H1 (cell line): ENCODE measurements around the gene NLRP3. TPM values are rescaled to one million over a fixed set of nuclear protein-coding genes. Genes with fewer than 3 reads are reported as not detected.

Source experiments
- CTCF ChIA-PET: fragments of 300-600 bp; sonication (Branson Sonifier 250); formaldehyde crosslinking; loops from one replicate; lab custom pipeline; 2021; ENCODE audit not compliant: partially characterized antibody; lab: Charles Lee
- POLR2A ChIA-PET: fragments of 300-600 bp; sonication (Branson Sonifier 250); formaldehyde crosslinking; loops from one replicate; lab custom pipeline; 2021; ENCODE audit warnings: inconsistent platforms; ENCODE audit not compliant: partially characterized antibody; lab: Charles Lee
- DNase-seq, 2 experiments: peaks; one replicate each; pipeline versions ENCODE4 v3.0.0 to v3.0.0-alpha.2; 2010 to 2022; ENCODE audit warnings: low spot score in 2 of 2, low read depth in 1 of 2, mixed read lengths in 1 of 2
- FAIRE-seq: peaks from 2 replicates; lab custom pipeline; 2011; peaks lifted over from hg19 to GRCh38; lab: Jason Lieb, UNC
- H2AFZ ChIP-seq: 2 replicates; pipeline ENCODE4 v1.8.1; 2012; ENCODE audit warnings: low read length, inconsistent platforms
- H2AK5ac ChIP-seq: 2 replicates; pipeline ENCODE4 v1.6.1; 2013; ENCODE audit warnings: low read depth, low read length
- H2BK120ac ChIP-seq: replicated peaks from 2 replicates; pipeline ENCODE3; 2013; ENCODE audit warnings: low read depth, low read length, inconsistent platforms
- H2BK12ac ChIP-seq: 2 replicates; pipeline ENCODE4 v1.6.1; 2013; ENCODE audit warnings: low read depth, low read length
- H2BK15ac ChIP-seq: 2 replicates; pipeline ENCODE4 v1.6.1; 2013; ENCODE audit warnings: low read length
- H2BK20ac ChIP-seq: 2 replicates; pipeline ENCODE4 v1.6.1; 2013; ENCODE audit warnings: low read length
- H2BK5ac ChIP-seq: 2 replicates; pipeline ENCODE4 v1.6.1; 2013; ENCODE audit warnings: low read depth, low read length
- H3K14ac ChIP-seq: 2 replicates; pipeline ENCODE4 v1.6.1; 2013; ENCODE audit warnings: inconsistent platforms; ENCODE audit not compliant: insufficient read length
- H3K18ac ChIP-seq: 2 replicates; pipeline ENCODE4 v1.6.1; 2013; ENCODE audit warnings: low read length; ENCODE audit errors: extremely low read depth
- H3K23ac ChIP-seq: 2 replicates; pipeline ENCODE4 v1.6.1; 2013; ENCODE audit warnings: inconsistent platforms; ENCODE audit not compliant: insufficient read length
- H3K23me2 ChIP-seq: 2 replicates; pipeline ENCODE4 v1.6.1; 2013; ENCODE audit warnings: low read depth, low read length
- H3K27ac ChIP-seq: 2 replicates; pipeline ENCODE4 v1.6.1; 2011; ENCODE audit warnings: low read depth, low read length, inconsistent platforms
- H3K27me3 ChIP-seq, 4 experiments: replicated peaks in 1 of 4; 1 replicate in 1 of 4; 2 replicates in 3 of 4; pipeline versions ENCODE4 v1.6.1 to v1.8.1; 2011 to 2013; ENCODE audit warnings: low read length in 3 of 4, mild to moderate bottlenecking in 3 of 4, inconsistent platforms in 2 of 4, mixed read lengths in 2 of 4, moderate library complexity in 1 of 4; ENCODE audit not compliant: control insufficient read depth in 3 of 4, insufficient read depth in 3 of 4; ENCODE audit errors: extremely low read depth in 1 of 4
- H3K36me3 ChIP-seq, 4 experiments: 2 replicates each; pipeline versions ENCODE4 v1.6.1 to v1.8.1; 2011 to 2013; ENCODE audit warnings: mild to moderate bottlenecking in 4 of 4, low read length in 3 of 4, moderate library complexity in 2 of 4, control low read depth in 1 of 4, inconsistent platforms in 1 of 4; ENCODE audit not compliant: insufficient read depth in 4 of 4, control insufficient read depth in 2 of 4
- H3K4ac ChIP-seq: replicated peaks from 2 replicates; pipeline ENCODE3; 2013; ENCODE audit warnings: low read length, low read depth, mixed read lengths, inconsistent platforms; ENCODE audit not compliant: insufficient read length
- H3K4me1 ChIP-seq, 4 experiments: replicated peaks in 1 of 4; 1 replicate in 1 of 4; 2 replicates in 3 of 4; pipeline versions ENCODE4 v1.6.1 to v1.8.1; 2011 to 2013; ENCODE audit warnings: low read length in 3 of 4, inconsistent platforms in 2 of 4, mixed read lengths in 1 of 4; ENCODE audit not compliant: insufficient read depth in 4 of 4, control insufficient read depth in 3 of 4
- H3K4me2 ChIP-seq, 2 experiments: 2 replicates each; pipeline versions ENCODE4 v1.6.1 to v1.8.1; 2011 to 2013; ENCODE audit warnings: low read depth in 2 of 2, low read length in 2 of 2, control low read depth in 1 of 2, inconsistent platforms in 1 of 2, mild to moderate bottlenecking in 1 of 2; ENCODE audit not compliant: insufficient read depth in 1 of 2
- H3K4me3 ChIP-seq, 4 experiments: fragments of 200-600, 300-600 bp in 1 of 4; sonication (generic), shearing (Covaris generic), sonication (Bioruptor Twin) in 1 of 4; 2 replicates each; pipeline versions ENCODE4 v1.5.1 to v1.8.1; 2011 to 2016; ENCODE audit warnings: low read length in 4 of 4, low read depth in 3 of 4, control low read depth in 2 of 4, inconsistent platforms in 2 of 4, mild to moderate bottlenecking in 2 of 4, mixed read lengths in 1 of 4, moderate library complexity in 1 of 4; ENCODE audit not compliant: insufficient read depth in 2 of 4; ENCODE audit errors: extremely low read depth in 1 of 4
- H3K56ac ChIP-seq: replicated peaks from 2 replicates; pipeline ENCODE3; 2013; ENCODE audit warnings: low read depth, mild to moderate bottlenecking, mixed read lengths, low read length, inconsistent platforms; ENCODE audit not compliant: insufficient read length
- H3K79me1 ChIP-seq: 2 replicates; pipeline ENCODE4 v1.6.1; 2013; ENCODE audit warnings: low read depth, low read length, control low read depth
- H3K79me2 ChIP-seq, 2 experiments: 2 replicates each; pipeline versions ENCODE4 v1.6.1 to v1.8.1; 2012 to 2013; ENCODE audit warnings: low read length in 2 of 2, mild to moderate bottlenecking in 2 of 2, inconsistent platforms in 1 of 2; ENCODE audit not compliant: insufficient read depth in 2 of 2, control insufficient read depth in 1 of 2
- H3K9ac ChIP-seq, 4 experiments: replicated peaks in 1 of 4; 1 replicate in 1 of 4; 2 replicates in 3 of 4; pipeline versions ENCODE4 v1.6.1 to v1.8.1; 2011 to 2013; ENCODE audit warnings: low read depth in 3 of 4, low read length in 3 of 4, control low read depth in 2 of 4, mild to moderate bottlenecking in 2 of 4, moderate library complexity in 2 of 4, inconsistent platforms in 1 of 4; ENCODE audit errors: extremely low read depth in 1 of 4
- H3K9me3 ChIP-seq, 2 experiments: 2 replicates each; pipeline versions ENCODE4 v1.6.1 to v1.8.1; 2012 to 2013; ENCODE audit warnings: mild to moderate bottlenecking in 2 of 2, moderate library complexity in 2 of 2, control low read depth in 1 of 2, inconsistent platforms in 1 of 2, low read depth in 1 of 2, low read length in 1 of 2, mixed read lengths in 1 of 2; ENCODE audit not compliant: insufficient read depth in 2 of 2
- H4K20me1 ChIP-seq, 2 experiments: replicated peaks in 1 of 2; 2 replicates each; pipeline versions ENCODE3 to v1.8.1; 2011 to 2013; ENCODE audit warnings: inconsistent platforms in 2 of 2, low read length in 2 of 2, mild to moderate bottlenecking in 1 of 2; ENCODE audit not compliant: insufficient read depth in 2 of 2, control insufficient read depth in 1 of 2
- H4K5ac ChIP-seq: 2 replicates; pipeline ENCODE4 v1.6.1; 2013; ENCODE audit warnings: low read length, low read depth, mixed read lengths, inconsistent platforms; ENCODE audit not compliant: insufficient read length
- H4K8ac ChIP-seq: 2 replicates; pipeline ENCODE4 v1.8.0; 2013; ENCODE audit warnings: mild to moderate bottlenecking, moderate library complexity, low read length, inconsistent platforms; ENCODE audit not compliant: insufficient read depth; ENCODE audit errors: extremely low read depth
- H4K91ac ChIP-seq: replicated peaks from 2 replicates; pipeline ENCODE3; 2013; ENCODE audit warnings: low read length, mixed read lengths, inconsistent platforms; ENCODE audit not compliant: insufficient read length
- ATF2 ChIP-seq: IDR thresholded peaks from 2 replicates; pipeline ENCODE4 v1.6.1; 2012; ENCODE audit warnings: low read length, inconsistent platforms
- BRCA1 ChIP-seq: IDR thresholded peaks from 2 replicates; pipeline ENCODE4 v1.6.1; 2012; ENCODE audit warnings: low read depth, low read length, improper control_type of control experiment
- CBX8 ChIP-seq: fragments of 300-800, 300-1000 bp; sonication (generic); IDR thresholded peaks from 2 replicates; pipeline ENCODE4 v1.7.1; 2016; ENCODE audit warnings: low read depth, low read length, borderline replicate concordance
- GABPA ChIP-seq: IDR thresholded peaks from 2 replicates; pipeline ENCODE4 v1.6.1; 2011; ENCODE audit warnings: mild to moderate bottlenecking, low read length, moderate library complexity, borderline replicate concordance; ENCODE audit not compliant: insufficient read depth
- KDM1A ChIP-seq: fragments of 200-600, 300-600 bp; sonication (generic); IDR thresholded peaks from 2 replicates; pipeline ENCODE4 v1.7.1; 2016; ENCODE audit warnings: mild to moderate bottlenecking, low read length, borderline replicate concordance
- POLR2A ChIP-seq, 2 experiments: IDR thresholded peaks; 1 replicate in 1 of 2; 2 replicates in 1 of 2; pipeline ENCODE4 v1.6.1; 2011; ENCODE audit warnings: low read depth in 2 of 2, low read length in 2 of 2, mild to moderate bottlenecking in 2 of 2; ENCODE audit errors: control extremely low read depth in 1 of 2
- POU5F1 ChIP-seq: IDR thresholded peaks from 2 replicates; pipeline ENCODE4 v1.6.1; 2011; ENCODE audit warnings: low read depth, mild to moderate bottlenecking, low read length, moderate library complexity
- RNF2 ChIP-seq: fragments of 200-900, 300-1000 bp; sonication (generic); IDR thresholded peaks from 2 replicates; pipeline ENCODE4 v1.7.1; 2016; ENCODE audit warnings: borderline replicate concordance, low read depth, mild to moderate bottlenecking, antibody characterized with exemption, low read length; ENCODE audit not compliant: poor library complexity, severe bottlenecking; ENCODE audit errors: missing control alignments
- RXRA ChIP-seq: IDR thresholded peaks from 2 replicates; pipeline ENCODE4 v1.6.1; 2011; ENCODE audit warnings: low read depth, mild to moderate bottlenecking, low read length, moderate library complexity; ENCODE audit not compliant: insufficient read depth
- SIRT6 ChIP-seq: IDR thresholded peaks from one replicate; pipeline ENCODE4 v1.7.1; 2012; ENCODE audit warnings: low read length, inconsistent platforms
- SUZ12 ChIP-seq: fragments of 200-600 bp; sonication (generic); IDR thresholded peaks from 2 replicates; pipeline ENCODE4 v1.6.1; 2012; ENCODE audit warnings: mild to moderate bottlenecking, inconsistent platforms, low read length, moderate library complexity, mixed read lengths
- WGBS, 2 experiments: shearing (Covaris generic) in 1 of 2; methylation state at CpG; one replicate each; pipeline versions ENCODE4 v1.1.6 to v1.1.7; 2013 to 2015; ENCODE audit warnings: low lambda C conversion rate in 2 of 2, mixed read lengths in 2 of 2, inconsistent platforms in 1 of 2, low coverage in 1 of 2, missing lambda C conversion rate in 1 of 2; ENCODE audit not compliant: insufficient replicate concordance in 2 of 2, insufficient coverage in 1 of 2, insufficient read length in 1 of 2; ENCODE audit errors: extremely low coverage in 1 of 2, missing lambda C conversion rate in 1 of 2; 5-methylcytosine and 5-hydroxymethylcytosine counted together
- polyA plus RNA-seq, 7 experiments: library from polyadenylated mRNA; depleted of rRNA in 3 of 7; stranded (reverse) in 5 of 7; unstranded in 2 of 7; fragments of >200 nt in 5 of 7; fragments of 200-250 nt in 2 of 7; gene quantifications; 1 replicate in 5 of 7; 2 replicates in 1 of 7; 4 replicates in 1 of 7; pipeline versions ENCODE4 v1.2.1 to v1.2.3, GENCODE V29; 2011 to 2013; ENCODE audit warnings: missing spikeins in 2 of 7, mixed read lengths in 2 of 7
- total RNA-seq: library from RNA; stranded (reverse); fragmentation: NEBNext Ultra II Directional; extraction: Animal tissue kit (Norgen Biotek cat#: 25700); gene quantifications from 2 replicates; pipeline ENCODE4 v1.2.1, GENCODE V29; 2021
- TF ChIP-seq, protein P1 (sequence below): IDR thresholded peaks from 2 replicates; pipeline ENCODE4 v1.6.1; 2011; ENCODE audit warnings: low read depth, mild to moderate bottlenecking, low read length; ENCODE audit not compliant: insufficient read depth

NLRP3 gene
- total and polyA plus RNA-seq, 2 of the 8 experiments (the other 6 are each of a cell fraction or from before 2014, with no cell fraction given), result 0.05 to 0.19 TPM

DNA sequence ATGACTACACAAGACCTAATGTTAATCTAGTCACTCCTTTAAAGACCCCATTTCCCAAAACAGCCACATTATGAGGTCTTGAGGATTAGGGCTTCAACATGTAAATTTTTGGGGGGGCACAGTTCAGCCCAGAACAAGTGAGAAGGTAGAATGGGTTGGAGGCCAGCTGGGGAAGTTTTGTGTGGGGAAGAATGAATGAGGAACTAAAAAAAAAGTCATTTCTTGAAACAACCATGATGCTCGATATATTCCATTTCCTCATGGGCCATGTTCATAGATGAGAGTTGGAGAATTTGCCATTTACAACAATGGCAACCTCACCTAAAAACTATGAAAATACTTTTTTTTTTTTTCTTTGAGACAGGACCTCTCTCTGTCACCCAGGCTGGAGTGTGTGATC is 14.5 kb downstream of the NLRP3 start:
- Histone ChIP-seq H2BK12ac (no peak overlapping the region), H3K23ac (no peak overlapping the region), H4K91ac (no peak overlapping the region), H2BK120ac (no peak overlapping the region)
- 85% methylated on average over 1 of the region's 1 CpG; no CpG with 5 or more reads in 1 of the 2 experiments for WGBS, 2 experiments
- POLR2A ChIA-PET, result no interaction called here
- TF ChIP-seq BRCA1 (no peak), ATF2 (no peak), RNF2 (no peak), GABPA (no peak), POU5F1 (no peak), RXRA (no peak), KDM1A (no peak), SUZ12 (no peak), POLR2A (IDR thresholded peaks at IDR 0.05; ENCODE audit: control extremely low read depth in 1 of 2, low read depth in 2 of 2, low read length in 2 of 2) (no peak), SIRT6 (no peak), CBX8 (no peak)
- TF ChIP-seq, protein P1, sequence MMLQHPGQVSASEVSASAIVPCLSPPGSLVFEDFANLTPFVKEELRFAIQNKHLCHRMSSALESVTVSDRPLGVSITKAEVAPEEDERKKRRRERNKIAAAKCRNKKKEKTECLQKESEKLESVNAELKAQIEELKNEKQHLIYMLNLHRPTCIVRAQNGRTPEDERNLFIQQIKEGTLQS, result no peak
- TF ChIP-seq, all 59 proteins: peak for 0
- CTCF ChIA-PET, result interaction anchor here (0.6 to 2.9 kb wide), 4 partner anchors 13 to 100 kb away, joined by 3 to 6 read pairs (median 4); no protein-coding TSS in a partner anchor
- no peak overlapping the region for H3K27ac ChIP-seq
- no peak overlapping the region for H2AFZ ChIP-seq
- H3K4ac ChIP-seq, result no peak overlapping the region
- H3K9me3 ChIP-seq, result no peaks in the 10 kb centered on the region
- no peak overlapping the region for H3K4me2 ChIP-seq
- no peak overlapping the region for H2BK20ac ChIP-seq
- H4K8ac ChIP-seq, result no peak overlapping the region
- no peak overlapping the region for H2AK5ac ChIP-seq
- no peak for FAIRE-seq
- no peak overlapping the region for H2BK5ac ChIP-seq
- no peaks in the 10 kb centered on the region for H3K23me2 ChIP-seq
- no peak overlapping the region for H4K5ac ChIP-seq
- no peaks in the 10 kb centered on the region for H3K36me3 ChIP-seq
- H3K4me3 ChIP-seq, result no peak overlapping the region
- no peak for DNase-seq
- no peak overlapping the region for H3K18ac ChIP-seq
- H3K79me2 ChIP-seq, result no peaks in the 10 kb centered on the region
- H3K79me1 ChIP-seq, result no peaks in the 10 kb centered on the region
- no peaks in the 10 kb centered on the region for H3K27me3 ChIP-seq
- no peaks in the 10 kb centered on the region for H3K4me1 ChIP-seq
- H4K20me1 ChIP-seq, result no peaks in the 10 kb centered on the region
- H3K56ac ChIP-seq, result no peak overlapping the region
- H3K14ac ChIP-seq, result no peak overlapping the region
- no peak overlapping the region for H2BK15ac ChIP-seq
- H3K9ac ChIP-seq, result no peak overlapping the region
